AG10803 (cell line): ENCODE data around the gene EYS.

Source experiments
- DNase-seq: peaks from one replicate; pipeline ENCODE4 v3.0.0; 2010; ENCODE audit warnings: low read depth
- H3K4me3 ChIP-seq: 2 replicates; pipeline ENCODE4 v1.5.1; 2011; ENCODE audit warnings: mild to moderate bottlenecking, low read length, control low read depth
- CTCF ChIP-seq: conservative IDR thresholded peaks from 2 replicates; pipeline ENCODE4 v1.5.1; 2011; ENCODE audit warnings: mild to moderate bottlenecking, low read length, control low read depth, inconsistent platforms

EYS gene

GRCh38 chr6:64727075-64727474, 980.0 kb downstream of the EYS start:
- no peak overlapping the region for H3K4me3 ChIP-seq

GRCh38 chr6:64724091-64724490, 982.9 kb downstream of the EYS start:
- no peak for DNase-seq
- no peak overlapping the region for H3K4me3 ChIP-seq
- no peak for TF ChIP-seq CTCF

More at GRCh38 chr6:64727075-64727474, 980.0 kb downstream of the EYS start:
- DNase-seq: no peak
- no peak for TF ChIP-seq CTCF

- H3K4me3 ChIP-seq: no peak overlapping the region
- DNase-seq: no peak
- TF ChIP-seq CTCF: no peak
Observed at GRCh38 chr6:64723327-64724058, 983.5 kb downstream of the EYS start.

GRCh38 chr6:64721865-64722264, 985.2 kb downstream of the EYS start:
- TF ChIP-seq CTCF: no peak
- DNase-seq: no peak
- H3K4me3 ChIP-seq: no peak overlapping the region

GRCh38 chr6:64717281-64717680, 989.7 kb downstream of the EYS start:
- DNase-seq: no peak
- no peak overlapping the region for H3K4me3 ChIP-seq
- TF ChIP-seq CTCF: no peak

- TF ChIP-seq CTCF: no peak
- H3K4me3 ChIP-seq: no peak overlapping the region
- DNase-seq: no peak
Observed at GRCh38 chr6:64715624-64716023, 991.4 kb downstream of the EYS start.

GRCh38 chr6:64714073-64714472, 993.0 kb downstream of the EYS start:
- H3K4me3 ChIP-seq: no peak overlapping the region
- DNase-seq: no peak
- no peak for TF ChIP-seq CTCF
